SK-N-MC (cell line): Measurements from ENCODE around the gene RBM26.

ENCODE experiments used
- DNase-seq: peaks from one replicate; pipeline ENCODE4 v3.0.0-alpha.2; 2011; ENCODE audit warnings: low read depth, low spot score
- H3K27ac ChIP-seq: fragments of 200-600 bp; sonication (generic); 2 replicates; pipeline ENCODE4 v1.5.1; 2016; ENCODE audit warnings: mixed run types
- H3K36me3 ChIP-seq: fragments of 200-600 bp; sonication (generic); 2 replicates; pipeline ENCODE4 v1.6.1; 2017; ENCODE audit warnings: antibody characterized with exemption, low read length, mixed read lengths; ENCODE audit not compliant: insufficient read depth
- H3K4me3 ChIP-seq: fragments of 200-600 bp; sonication (generic); 2 replicates; pipeline ENCODE4 v1.5.1; 2016
- H3K9ac ChIP-seq: fragments of 200-600 bp; sonication (generic); 2 replicates; pipeline ENCODE4 v1.8.0; 2017; ENCODE audit warnings: mixed run types, mixed read lengths; ENCODE audit not compliant: insufficient read length
- H3K9me3 ChIP-seq: fragments of 200-600 bp; sonication (generic); 2 replicates; pipeline ENCODE4 v1.6.1; 2017; ENCODE audit warnings: low read depth, mild to moderate bottlenecking, antibody characterized with exemption, low read length, moderate library complexity, mixed read lengths
- EZH2 ChIP-seq: fragments of 200-600 bp; sonication (generic); IDR thresholded peaks from one replicate; pipeline ENCODE4 v1.6.1; 2017; ENCODE audit warnings: antibody characterized with exemption
- FOXP2 ChIP-seq: optimal IDR thresholded peaks from 2 replicates; pipeline ENCODE3; 2011; ENCODE audit warnings: mild to moderate bottlenecking, moderate library complexity; ENCODE audit not compliant: insufficient read depth; ENCODE audit errors: extremely low read length, control extremely low read depth
- POLR2AphosphoS5 ChIP-seq: IDR thresholded peaks from 2 replicates; pipeline ENCODE4 v1.6.1; 2012; ENCODE audit warnings: mild to moderate bottlenecking, low read depth, low read length, borderline replicate concordance

The RBM26 gene

DNA sequence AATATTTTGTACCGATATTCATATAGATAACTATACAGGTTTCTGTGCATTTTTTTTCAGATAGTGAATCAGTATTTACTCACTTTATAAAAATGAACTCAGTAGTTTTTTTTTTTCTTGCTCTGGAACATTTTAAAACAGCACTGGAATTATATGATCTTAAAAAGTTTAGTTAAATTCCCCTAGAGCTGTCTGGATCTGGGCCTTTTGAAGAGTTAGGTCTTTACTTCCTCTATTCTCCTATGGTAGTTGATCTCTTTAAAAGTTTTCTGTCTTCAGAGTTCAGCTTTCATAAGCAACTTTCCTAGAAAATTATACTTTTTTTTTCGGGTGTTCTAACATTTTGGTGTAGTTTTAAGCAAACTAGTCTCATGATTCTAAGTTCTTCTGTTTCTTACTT, 21.8 kb upstream of the RBM26 start:
- H3K9me3 ChIP-seq: peaks cover 3% of the 10 kb centered on the region; the same call in 1 of the 2 replicates
- no peak for DNase-seq
- H3K27ac ChIP-seq: no peak overlapping the region
- H3K36me3 ChIP-seq: no peaks in the 10 kb centered on the region
- no peak overlapping the region for H3K9ac ChIP-seq
- no peak overlapping the region for H3K4me3 ChIP-seq
- no peak for TF ChIP-seq POLR2AphosphoS5
- TF ChIP-seq FOXP2: no peak
- no peak for TF ChIP-seq EZH2

DNA sequence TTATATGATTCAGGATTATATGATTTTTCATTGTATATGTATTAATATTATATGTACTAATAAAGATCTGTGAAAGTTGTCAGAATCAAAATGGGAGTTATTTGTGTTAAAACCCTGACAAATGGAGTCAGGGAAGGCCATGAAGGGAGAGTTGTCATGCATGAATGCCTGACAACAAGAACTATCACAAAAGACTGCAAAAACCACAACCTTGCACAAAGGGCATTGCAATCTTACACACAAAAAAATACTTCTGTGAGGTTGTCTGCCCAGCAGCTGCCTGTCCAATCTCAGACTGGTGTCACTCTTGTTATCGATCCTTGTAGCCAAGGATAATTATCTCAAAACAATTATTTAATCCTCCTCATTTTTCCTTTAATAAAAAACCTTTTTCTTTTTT, 21.2 kb upstream of the RBM26 start:
- TF ChIP-seq FOXP2: no peak
- TF ChIP-seq EZH2: no peak
- TF ChIP-seq POLR2AphosphoS5: no peak
- Histone ChIP-seq H3K27ac (no peak overlapping the region), H3K9me3 (peaks cover 3% of the 10 kb centered on the region; the same call in 1 of the 2 replicates), H3K4me3 (no peak overlapping the region), H3K36me3 (no peaks in the 10 kb centered on the region), H3K9ac (no peak overlapping the region)
- no peak for DNase-seq

DNA sequence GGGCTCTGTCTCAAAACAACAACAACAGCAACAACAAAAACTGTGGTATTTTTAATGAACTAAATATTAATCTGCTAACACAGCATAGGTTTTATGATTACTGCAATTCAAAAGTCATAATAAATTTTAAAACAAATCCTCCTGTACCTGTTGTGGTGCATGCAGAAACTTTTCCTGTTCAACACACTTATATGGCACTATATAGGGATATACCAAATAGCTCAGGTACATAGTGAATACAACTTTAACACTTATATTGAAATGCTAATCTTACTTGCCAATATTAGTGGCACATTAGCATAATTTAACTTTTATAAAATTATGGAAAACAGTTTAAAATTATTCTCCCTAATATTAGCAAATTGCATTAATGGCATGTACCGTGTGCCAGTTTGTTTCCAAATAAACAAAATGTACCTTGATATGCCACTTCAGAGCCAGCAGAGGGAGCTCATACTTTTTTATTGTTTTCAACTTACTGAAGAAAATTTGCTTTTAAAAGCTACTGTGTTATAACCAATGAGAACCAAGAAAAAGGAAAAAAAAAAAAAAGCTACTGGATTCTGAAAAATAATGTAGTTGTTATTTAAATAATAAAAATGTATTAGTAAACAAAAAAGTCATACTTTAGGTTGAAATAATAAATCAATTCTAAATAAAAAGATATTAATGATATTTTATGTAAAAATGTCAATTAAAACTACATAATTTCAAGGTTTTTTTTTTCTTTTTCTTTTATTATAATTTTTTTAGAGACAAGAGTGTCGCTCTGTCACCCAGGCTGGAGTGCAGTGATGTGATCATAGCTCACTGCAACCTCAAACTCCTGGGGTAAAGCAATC, 18.0 kb upstream of the RBM26 start:
- Histone ChIP-seq H3K9ac (no peak overlapping the region), H3K4me3 (no peak overlapping the region), H3K9me3 (no peaks in the 10 kb centered on the region), H3K36me3 (no peaks in the 10 kb centered on the region), H3K27ac (no peak overlapping the region)
- TF ChIP-seq POLR2AphosphoS5 (no peak), EZH2 (no peak), FOXP2 (no peak)
- DNase-seq: no peak

DNA sequence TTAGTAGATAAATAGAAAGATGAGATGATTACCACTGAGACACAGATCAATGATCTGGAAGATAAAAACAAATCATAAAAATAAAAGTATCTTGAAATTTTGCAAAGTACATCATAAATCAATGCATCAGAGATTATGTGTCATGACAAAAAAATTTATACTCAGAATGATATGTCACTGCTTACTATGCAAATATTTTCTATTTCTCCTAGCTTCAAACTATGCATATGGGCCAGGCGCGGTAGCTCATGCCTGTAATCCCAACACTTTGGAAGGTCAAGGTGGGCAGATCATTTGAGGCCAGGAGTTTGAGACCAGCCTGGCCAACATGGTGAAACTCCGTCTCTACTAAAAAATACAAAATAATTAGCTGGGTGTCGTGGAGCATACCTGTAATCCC, 17.3 kb upstream of the RBM26 start:
- no peak for DNase-seq
- no peak for TF ChIP-seq POLR2AphosphoS5
- TF ChIP-seq EZH2: no peak
- no peak for TF ChIP-seq FOXP2
- Histone ChIP-seq H3K9ac (no peak overlapping the region), H3K9me3 (no peaks in the 10 kb centered on the region), H3K4me3 (no peak overlapping the region), H3K27ac (no peak overlapping the region), H3K36me3 (no peaks in the 10 kb centered on the region)

DNA sequence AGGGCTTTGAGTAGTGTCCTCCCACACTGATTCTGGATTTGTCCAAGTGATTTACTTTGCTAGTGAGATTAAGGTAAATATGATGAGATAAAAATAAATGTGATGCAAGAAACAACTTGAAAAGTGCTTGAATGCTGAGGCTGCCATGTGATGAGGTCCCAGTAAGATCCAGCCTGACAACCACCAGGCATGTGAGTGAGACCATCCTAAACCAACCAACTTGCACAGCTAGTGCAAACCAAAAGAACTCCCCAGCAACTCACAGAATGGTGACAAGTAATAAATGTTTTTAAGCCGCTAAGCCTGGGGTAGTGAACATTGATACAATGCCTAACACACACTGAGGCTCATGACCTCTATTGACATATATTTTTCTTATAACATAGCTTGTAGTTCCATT, 13.3 kb upstream of the RBM26 start:
- no peak overlapping the region for H3K4me3 ChIP-seq
- TF ChIP-seq POLR2AphosphoS5 (no peak), EZH2 (no peak), FOXP2 (no peak)
- no peak overlapping the region for H3K9ac ChIP-seq
- H3K27ac ChIP-seq: no peak overlapping the region
- DNase-seq: no peak
- H3K36me3 ChIP-seq: peaks cover 6% of the 10 kb centered on the region; the same call in 1 of the 2 replicates
- H3K9me3 ChIP-seq: no peaks in the 10 kb centered on the region

DNA sequence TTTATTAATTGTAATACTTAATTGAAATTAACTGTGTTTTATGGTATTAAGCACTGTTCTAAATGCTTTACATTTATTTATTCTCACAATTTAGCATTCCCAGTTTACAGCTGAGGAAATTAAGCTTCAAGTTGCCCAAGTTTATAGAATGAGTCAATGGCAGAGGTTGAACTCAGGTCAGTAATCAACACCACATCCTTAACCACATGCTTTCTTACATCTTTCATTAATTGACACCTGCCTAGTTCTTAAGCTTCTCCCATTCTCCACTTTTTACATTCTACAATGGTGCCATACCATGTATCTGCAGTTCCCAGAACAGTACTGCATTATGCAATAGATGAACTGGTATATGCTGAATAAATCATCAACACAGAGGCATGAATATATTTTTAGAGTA, 11.7 kb upstream of the RBM26 start:
- DNase-seq: no peak

DNA sequence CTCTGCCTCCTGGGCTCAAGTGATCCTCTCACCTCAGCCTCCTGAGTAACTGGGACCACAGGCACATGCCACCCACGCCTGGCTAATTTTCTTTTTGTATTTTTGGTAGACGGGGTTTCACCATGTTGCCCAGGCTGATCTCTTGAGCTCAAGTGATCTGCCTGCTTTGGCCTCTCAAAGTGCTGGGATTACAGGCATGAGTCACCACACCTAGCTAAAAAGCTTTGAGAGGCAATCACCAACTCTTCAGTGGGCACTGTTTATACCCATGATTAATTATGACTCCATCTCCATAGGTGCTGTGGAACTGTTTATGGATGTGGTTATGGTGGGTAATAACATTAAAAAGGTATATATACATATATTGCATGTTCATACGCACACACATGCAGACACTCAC, 7.5 kb upstream of the RBM26 start:
- Histone ChIP-seq H3K9ac (no peak overlapping the region), H3K4me3 (no peak overlapping the region), H3K9me3 (no peaks in the 10 kb centered on the region), H3K36me3 (peaks cover 19% of the 10 kb centered on the region; the same call in 1 of the 2 replicates), H3K27ac (no peak overlapping the region)
- TF ChIP-seq EZH2 (no peak), FOXP2 (no peak), POLR2AphosphoS5 (no peak)
- DNase-seq: no peak

More for the DNA sequence above, 11.7 kb upstream of the RBM26 start:
- H3K27ac ChIP-seq: no peak overlapping the region
- no peak overlapping the region for H3K9ac ChIP-seq
- H3K9me3 ChIP-seq: no peaks in the 10 kb centered on the region
- no peak overlapping the region for H3K4me3 ChIP-seq
- peaks cover 17% of the 10 kb centered on the region; the same call in 1 of the 2 replicates for H3K36me3 ChIP-seq
- no peak for TF ChIP-seq POLR2AphosphoS5
- TF ChIP-seq FOXP2: no peak
- TF ChIP-seq EZH2: no peak

DNA sequence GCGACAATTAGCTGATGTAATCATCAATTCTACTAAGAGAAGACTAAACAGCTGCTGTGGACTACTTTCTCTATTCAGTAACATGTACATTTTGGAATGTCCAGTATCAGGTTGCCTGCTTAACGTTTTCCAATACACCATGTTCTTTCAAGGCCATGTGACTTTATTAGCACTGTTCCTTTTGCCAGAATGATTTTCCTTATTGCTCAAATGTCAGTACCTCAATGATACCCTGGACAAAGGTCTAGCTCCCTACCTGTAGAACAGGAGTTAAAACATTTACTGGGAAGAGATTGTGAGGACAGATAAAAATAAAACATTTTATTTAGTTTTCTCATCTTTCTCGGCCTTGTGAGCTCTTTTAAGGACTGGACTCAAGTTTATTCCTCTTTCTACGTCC, 3.8 kb upstream of the RBM26 start:
- H3K9ac ChIP-seq: no peak overlapping the region
- DNase-seq: no peak
- TF ChIP-seq EZH2: no peak
- no peak for TF ChIP-seq POLR2AphosphoS5
- no peak for TF ChIP-seq FOXP2
- H3K27ac ChIP-seq: 0 out of 2 replicates have a peak overlapping the region, but pooled peaks have one; percentile 21
- peaks cover 16% of the 10 kb centered on the region; the same call in 1 of the 2 replicates for H3K36me3 ChIP-seq
- H3K9me3 ChIP-seq: no peaks in the 10 kb centered on the region
- no peak overlapping the region for H3K4me3 ChIP-seq

DNA sequence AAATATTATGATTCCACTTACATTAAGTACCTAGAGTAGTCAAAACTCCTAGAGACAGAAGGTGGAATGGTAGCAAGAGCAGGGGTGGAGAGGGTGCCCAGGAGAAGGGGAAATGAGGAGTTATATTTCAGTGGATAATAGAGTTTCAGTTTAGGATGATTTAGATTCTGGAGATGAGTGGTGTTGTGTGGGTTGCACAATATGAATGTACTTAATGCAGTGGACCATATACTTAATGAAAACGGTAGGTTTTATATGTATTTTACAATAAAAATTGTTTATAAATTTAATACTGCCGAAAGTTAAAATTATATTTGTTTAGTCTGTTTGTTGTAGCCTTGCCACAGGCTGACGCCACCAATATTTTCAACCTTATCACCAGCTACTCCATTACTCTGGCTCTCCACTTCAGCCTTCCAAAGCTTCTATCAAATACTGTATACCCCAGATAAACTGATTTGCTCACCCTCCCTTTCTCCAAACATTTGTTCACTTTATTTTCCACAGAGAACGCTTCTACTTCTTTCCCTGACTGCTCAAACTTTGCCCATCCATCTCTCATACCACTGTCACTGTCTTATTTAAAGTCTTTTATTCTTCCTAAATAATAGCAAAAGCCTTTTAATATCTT, 1.4 kb upstream of the RBM26 start:
- TF ChIP-seq POLR2AphosphoS5 (0 out of 2 replicates have a peak, but pooled peaks have one; percentile 6), FOXP2 (no peak), EZH2 (no peak)
- no peak overlapping the region; the same call in 1 of the 2 replicates for H3K27ac ChIP-seq
- H3K4me3 ChIP-seq: peak overlapping the region; percentile 96

More for the DNA sequence above, 1.4 kb upstream of the RBM26 start:
- Histone ChIP-seq H3K36me3 (peaks cover 13% of the 10 kb centered on the region), H3K9ac (peak overlapping the region; percentile 99), H3K9me3 (no peaks in the 10 kb centered on the region)
- DNase-seq: no peak
